ENCODE results near the gene RSRC1.

Gene RSRC1

DNA sequence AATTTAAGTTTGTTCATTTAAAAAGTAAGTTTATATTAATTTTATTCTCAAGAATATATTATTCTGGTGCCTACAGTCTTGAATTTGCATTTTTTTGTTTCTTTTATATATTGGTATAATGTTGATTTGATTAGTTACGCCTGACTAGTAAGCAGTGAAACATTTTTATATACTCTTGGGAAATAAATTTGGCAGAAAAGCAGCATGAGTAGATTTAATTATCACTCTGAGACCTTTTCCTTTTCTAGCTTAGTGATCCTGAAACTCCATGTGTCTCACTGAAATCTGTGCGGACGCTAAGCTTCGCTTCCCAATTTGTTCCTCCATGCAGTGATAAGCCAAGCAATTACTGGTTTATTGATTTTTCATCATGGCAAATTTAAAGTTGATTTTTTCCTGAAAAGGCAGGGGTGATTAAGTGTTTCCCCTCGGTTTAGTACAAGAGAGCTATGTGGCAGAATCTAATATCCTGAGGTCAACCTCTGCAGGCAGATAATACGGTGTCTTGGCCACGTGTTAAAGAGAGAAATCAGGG lies 373.9 kb downstream of the RSRC1 start:
- H3K36me3 ChIP-seq (ENCODE audit: insufficient read depth, low read length), result no peaks in the 10 kb centered on the region
- H3K9me2 ChIP-seq (ENCODE audit: low read depth, low read length), result no peaks in the 10 kb centered on the region
- H3K4me1 ChIP-seq (ENCODE audit: insufficient read depth, low read length, severe bottlenecking), result no peaks in the 10 kb centered on the region
- H3K27ac ChIP-seq (ENCODE audit: low read depth, low read length, poor library complexity, severe bottlenecking), result no peak overlapping the region
- H4K20me1 ChIP-seq (ENCODE audit: insufficient read depth, low read length), result no peaks in the 10 kb centered on the region
- H3K79me2 ChIP-seq (ENCODE audit: insufficient read depth, low read length), result no peaks in the 10 kb centered on the region
- H3K4me3 ChIP-seq (ENCODE audit: low read depth, low read length, poor library complexity, severe bottlenecking), result no peak overlapping the region
- H3K9ac ChIP-seq (ENCODE audit: low read length), result no peak overlapping the region
- no peaks in the 10 kb centered on the region for H3K9me3 ChIP-seq (ENCODE audit: low read length)
- no peak overlapping the region for H3K4me2 ChIP-seq (ENCODE audit: low read length)
- H3F3A ChIP-seq (ENCODE audit: insufficient read depth, low read length), result no peaks in the 10 kb centered on the region
- no peaks in the 10 kb centered on the region for H3K27me3 ChIP-seq (ENCODE audit: insufficient read depth, low read length)
- no peak overlapping the region for H2AFZ ChIP-seq (ENCODE audit: low read length)
- TF ChIP-seq, protein P1, sequence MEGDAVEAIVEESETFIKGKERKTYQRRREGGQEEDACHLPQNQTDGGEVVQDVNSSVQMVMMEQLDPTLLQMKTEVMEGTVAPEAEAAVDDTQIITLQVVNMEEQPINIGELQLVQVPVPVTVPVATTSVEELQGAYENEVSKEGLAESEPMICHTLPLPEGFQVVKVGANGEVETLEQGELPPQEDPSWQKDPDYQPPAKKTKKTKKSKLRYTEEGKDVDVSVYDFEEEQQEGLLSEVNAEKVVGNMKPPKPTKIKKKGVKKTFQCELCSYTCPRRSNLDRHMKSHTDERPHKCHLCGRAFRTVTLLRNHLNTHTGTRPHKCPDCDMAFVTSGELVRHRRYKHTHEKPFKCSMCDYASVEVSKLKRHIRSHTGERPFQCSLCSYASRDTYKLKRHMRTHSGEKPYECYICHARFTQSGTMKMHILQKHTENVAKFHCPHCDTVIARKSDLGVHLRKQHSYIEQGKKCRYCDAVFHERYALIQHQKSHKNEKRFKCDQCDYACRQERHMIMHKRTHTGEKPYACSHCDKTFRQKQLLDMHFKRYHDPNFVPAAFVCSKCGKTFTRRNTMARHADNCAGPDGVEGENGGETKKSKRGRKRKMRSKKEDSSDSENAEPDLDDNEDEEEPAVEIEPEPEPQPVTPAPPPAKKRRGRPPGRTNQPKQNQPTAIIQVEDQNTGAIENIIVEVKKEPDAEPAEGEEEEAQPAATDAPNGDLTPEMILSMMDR (IDR thresholded peaks at IDR 0.05; ENCODE audit: low read length), result no peak
- TF ChIP-seq EZH2 (IDR thresholded peaks at IDR 0.05; ENCODE audit: borderline replicate concordance, low read length), result no peak

DNA sequence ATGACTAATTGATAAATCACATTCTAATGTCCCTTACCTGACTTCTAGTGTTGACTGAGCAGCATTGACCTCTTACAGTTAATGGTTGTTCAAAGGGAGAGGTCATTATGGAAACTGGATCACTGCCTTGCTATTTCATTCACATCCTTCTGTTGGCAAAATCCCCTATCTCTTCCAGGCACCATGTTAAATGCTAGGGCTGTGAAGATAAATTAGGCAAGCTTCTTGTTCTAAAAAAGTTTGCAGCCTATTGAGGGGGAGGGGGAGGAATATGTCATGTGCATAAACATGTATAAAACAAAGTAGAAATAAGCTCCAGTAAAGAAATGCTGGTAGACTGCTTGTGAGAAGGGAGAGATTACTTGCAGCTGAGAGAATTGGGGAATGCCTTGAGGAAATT lies 376.3 kb downstream of the RSRC1 start:
- no peaks in the 10 kb centered on the region for H3K27me3 ChIP-seq (ENCODE audit: insufficient read depth, low read length)
- H3K79me2 ChIP-seq (ENCODE audit: insufficient read depth, low read length), result no peaks in the 10 kb centered on the region
- H3K36me3 ChIP-seq (ENCODE audit: insufficient read depth, low read length), result no peaks in the 10 kb centered on the region
- no peak overlapping the region for H3K4me3 ChIP-seq (ENCODE audit: low read depth, low read length, poor library complexity, severe bottlenecking)
- TF ChIP-seq EZH2 (IDR thresholded peaks at IDR 0.05; ENCODE audit: borderline replicate concordance, low read length), result no peak
- TF ChIP-seq, protein P1 (IDR thresholded peaks at IDR 0.05; ENCODE audit: low read length), result no peak
- H3K9ac ChIP-seq (ENCODE audit: low read length), result no peak overlapping the region
- no peak overlapping the region for H3K4me2 ChIP-seq (ENCODE audit: low read length)
- H3K4me1 ChIP-seq (ENCODE audit: insufficient read depth, low read length, severe bottlenecking), result no peaks in the 10 kb centered on the region
- H4K20me1 ChIP-seq (ENCODE audit: insufficient read depth, low read length), result no peaks in the 10 kb centered on the region
- no peak overlapping the region for H3K27ac ChIP-seq (ENCODE audit: low read depth, low read length, poor library complexity, severe bottlenecking)
- no peaks in the 10 kb centered on the region for H3F3A ChIP-seq (ENCODE audit: insufficient read depth, low read length)
- no peaks in the 10 kb centered on the region for H3K9me2 ChIP-seq (ENCODE audit: low read depth, low read length)
- H2AFZ ChIP-seq (ENCODE audit: low read length), result no peak overlapping the region
- H3K9me3 ChIP-seq (ENCODE audit: low read length), result no peaks in the 10 kb centered on the region; the same call in 1 of the 2 replicates

DNA sequence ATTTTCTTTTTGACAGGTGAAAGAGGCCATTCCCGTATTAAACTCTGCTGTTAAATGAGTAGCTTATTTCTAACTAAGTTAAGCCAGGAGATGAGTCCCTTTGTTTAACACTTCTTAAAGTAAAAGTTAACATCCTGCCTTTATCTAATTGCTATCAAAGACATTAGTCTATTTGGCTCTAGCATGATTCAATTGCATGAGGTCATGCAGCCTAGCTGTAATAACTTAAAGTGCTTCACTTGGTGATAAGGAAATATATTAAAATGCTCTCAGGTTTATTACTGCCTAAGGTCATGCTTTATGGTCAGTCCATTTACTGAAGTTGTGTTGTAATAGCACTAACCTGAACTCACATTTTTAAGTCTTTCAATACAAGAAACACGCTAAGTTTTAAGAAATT lies 378.8 kb downstream of the RSRC1 start:
- no peak overlapping the region for H2AFZ ChIP-seq (ENCODE audit: low read length)
- H3K36me3 ChIP-seq (ENCODE audit: insufficient read depth, low read length), result no peaks in the 10 kb centered on the region
- no peaks in the 10 kb centered on the region for H3K27me3 ChIP-seq (ENCODE audit: insufficient read depth, low read length)
- no peak for TF ChIP-seq EZH2 (IDR thresholded peaks at IDR 0.05; ENCODE audit: borderline replicate concordance, low read length)
- TF ChIP-seq, protein P1 (IDR thresholded peaks at IDR 0.05; ENCODE audit: low read length), result no peak
- no peaks in the 10 kb centered on the region; the same call in 1 of the 2 replicates for H3K9me3 ChIP-seq (ENCODE audit: low read length)
- H3F3A ChIP-seq (ENCODE audit: insufficient read depth, low read length), result no peaks in the 10 kb centered on the region
- no peaks in the 10 kb centered on the region for H4K20me1 ChIP-seq (ENCODE audit: insufficient read depth, low read length)
- H3K9ac ChIP-seq (ENCODE audit: low read length), result no peak overlapping the region
- no peak overlapping the region for H3K4me3 ChIP-seq (ENCODE audit: low read depth, low read length, poor library complexity, severe bottlenecking)
- no peak overlapping the region for H3K27ac ChIP-seq (ENCODE audit: low read depth, low read length, poor library complexity, severe bottlenecking)
- no peak overlapping the region for H3K4me2 ChIP-seq (ENCODE audit: low read length)
- no peaks in the 10 kb centered on the region for H3K4me1 ChIP-seq (ENCODE audit: insufficient read depth, low read length, severe bottlenecking)
- no peaks in the 10 kb centered on the region for H3K79me2 ChIP-seq (ENCODE audit: insufficient read depth, low read length)
- H3K9me2 ChIP-seq (ENCODE audit: low read depth, low read length), result no peaks in the 10 kb centered on the region
